ENCODE data around the gene ETFA.

Gene ETFA

GRCh38 chr15:76353903-76354302, 42.6 kb upstream of the ETFA start:
- TF ChIP-seq ZNF565 (CRISPR knock-in tag; conservative IDR thresholded peaks at IDR 0.05; ENCODE audit: low read depth) = no peak
- no peak for TF ChIP-seq RARB (CRISPR knock-in tag; IDR thresholded peaks at IDR 0.05)
- TF ChIP-seq CREB5 (CRISPR knock-in tag; IDR thresholded peaks at IDR 0.05; ENCODE audit: low read depth) = no peak
- no peak for TF ChIP-seq SNAI2 (CRISPR knock-in tag; IDR thresholded peaks at IDR 0.05)
- no peak for ATAC-seq

GRCh38 chr15:76353023-76353577, 41.8 kb upstream of the ETFA start:
- TF ChIP-seq RARB (CRISPR knock-in tag; IDR thresholded peaks at IDR 0.05) = no peak
- TF ChIP-seq ZNF8 (CRISPR knock-in tag; IDR thresholded peaks at IDR 0.05) = no peak
- TF ChIP-seq PATZ1 (CRISPR knock-in tag; IDR thresholded peaks at IDR 0.05; ENCODE audit: borderline replicate concordance) = no peak
- ATAC-seq = no peak

- ATAC-seq = peak; percentile 71
- TF ChIP-seq CSRNP3 (CRISPR knock-in tag; IDR thresholded peaks at IDR 0.05) (no peak), ARNTL (CRISPR knock-in tag; IDR thresholded peaks at IDR 0.05; ENCODE audit: borderline replicate concordance, low read depth) (no peak), PPARA (CRISPR knock-in tag; IDR thresholded peaks at IDR 0.05; ENCODE audit: borderline replicate concordance) (no peak), SNAI2 (CRISPR knock-in tag; IDR thresholded peaks at IDR 0.05) (no peak), PATZ1 (CRISPR knock-in tag; IDR thresholded peaks at IDR 0.05; ENCODE audit: borderline replicate concordance) (no peak), TOX (CRISPR knock-in tag; IDR thresholded peaks at IDR 0.05; ENCODE audit: borderline replicate concordance) (no peak), ISL1 (CRISPR knock-in tag; IDR thresholded peaks at IDR 0.05) (no peak)
These were observed 38.2 kb upstream of the ETFA start for GRCh38 chr15:76349301-76350070.

GRCh38 chr15:76347482-76348055, 36.3 kb upstream of the ETFA start:
- no peak for ATAC-seq
- TF ChIP-seq GLIS3 (CRISPR knock-in tag; IDR thresholded peaks at IDR 0.05) (no peak), BACH2 (CRISPR knock-in tag; IDR thresholded peaks at IDR 0.05; ENCODE audit: borderline replicate concordance) (no peak), POU6F1 (CRISPR knock-in tag; IDR thresholded peaks at IDR 0.05; ENCODE audit: borderline replicate concordance, low read depth) (no peak), TOX (CRISPR knock-in tag; IDR thresholded peaks at IDR 0.05; ENCODE audit: borderline replicate concordance) (no peak), ZNF70 (CRISPR knock-in tag; IDR thresholded peaks at IDR 0.05) (no peak), ARNTL (CRISPR knock-in tag; IDR thresholded peaks at IDR 0.05; ENCODE audit: borderline replicate concordance, low read depth) (no peak), ZFP30 (CRISPR knock-in tag; IDR thresholded peaks at IDR 0.05) (no peak), SNAI2 (CRISPR knock-in tag; IDR thresholded peaks at IDR 0.05) (no peak), OSR1 (CRISPR knock-in tag; IDR thresholded peaks at IDR 0.05) (no peak), TSHZ2 (CRISPR knock-in tag; IDR thresholded peaks at IDR 0.05) (no peak), CREB5 (CRISPR knock-in tag; IDR thresholded peaks at IDR 0.05; ENCODE audit: low read depth) (no peak), RARB (CRISPR knock-in tag; IDR thresholded peaks at IDR 0.05) (no peak), PPARA (CRISPR knock-in tag; IDR thresholded peaks at IDR 0.05; ENCODE audit: borderline replicate concordance) (no peak), CSDC2 (CRISPR knock-in tag; IDR thresholded peaks at IDR 0.05) (no peak), ESRRG (CRISPR knock-in tag; IDR thresholded peaks at IDR 0.05) (no peak), ISL1 (CRISPR knock-in tag; IDR thresholded peaks at IDR 0.05) (no peak), ZNF8 (CRISPR knock-in tag; IDR thresholded peaks at IDR 0.05) (no peak), ZFP3 (CRISPR knock-in tag; IDR thresholded peaks at IDR 0.05) (no peak)
